ENCODE measurements around the gene CDC27. TPM values are rescaled to one million over a fixed set of nuclear protein-coding genes. Genes with fewer than 3 reads are reported as not detected.
"Not testable (repeated sequence)": the region's sequence is repeated elsewhere in the genome, so short reads cannot be mapped to it uniquely, and the experiment has no call there.

The CDC27 gene
- total RNA-seq, 1 experiment from 2014 or later = 191 TPM

DNA sequence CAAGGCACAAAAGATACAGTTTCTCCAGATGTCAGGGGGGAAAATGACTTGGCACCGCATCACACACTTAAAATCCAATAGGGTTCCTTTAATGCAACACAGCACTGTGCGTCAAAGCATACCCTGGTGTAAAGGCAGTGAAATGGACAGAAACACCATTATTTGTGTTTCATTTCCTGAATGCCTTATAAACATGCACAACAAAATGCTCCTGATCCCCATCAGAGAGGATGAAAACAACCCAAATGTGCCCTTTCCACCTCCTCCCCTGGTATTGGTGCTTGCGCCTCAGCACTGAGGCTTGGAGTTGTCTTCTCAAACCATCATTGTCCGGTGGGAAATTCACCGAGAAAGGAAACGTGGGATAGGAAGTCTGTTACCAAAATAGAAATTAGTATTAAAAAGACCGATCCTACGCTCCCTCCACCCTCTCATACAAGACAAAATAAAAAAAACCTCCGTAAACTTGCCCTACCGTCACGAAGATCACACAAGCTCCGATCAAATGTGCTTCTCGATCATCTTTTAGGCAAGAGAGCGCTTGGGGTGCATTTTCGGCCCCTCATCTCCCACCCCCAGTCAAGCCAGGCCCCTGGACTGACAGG, 722 bp downstream of the CDC27 start:
- no peak for ATAC-seq
- Histone ChIP-seq H3K79me2 (ENCODE audit: insufficient read depth, low read length) (peaks cover 58% of the 10 kb centered on the region), H3K4me1 (ENCODE audit: control insufficient read depth in 1 of 2, insufficient read depth in 2 of 2, low read length in 2 of 2) (peaks cover 10 to 15% of the 10 kb centered on the region in 2 experiments; a peak in 3 of 4 replicates), H3K4me3 (replicated peaks in 1 of 2; ENCODE audit: low read depth in 1 of 2, low read length in 2 of 2) (peak overlapping the region; percentile 88 to 94), H3K9me3 (ENCODE audit: control insufficient read depth in 1 of 2, insufficient read depth in 1 of 2, low read depth in 1 of 2, low read length in 2 of 2) (no peaks in the 10 kb centered on the region), H3K4me2 (ENCODE audit: low read length) (peak overlapping the region; percentile 84), H2AFZ (ENCODE audit: low read depth, low read length, poor library complexity, severe bottlenecking) (no peak overlapping the region), H3K27me3 (ENCODE audit: insufficient read depth, low read length) (no peaks in the 10 kb centered on the region), H3K9ac (ENCODE audit: low read length) (peak overlapping the region; percentile 85), H4K20me1 (ENCODE audit: insufficient read depth) (peaks cover 18% of the 10 kb centered on the region; the same call in 1 of the 2 replicates), H3K27ac (ENCODE audit: low read depth, low read length) (peak overlapping the region; percentile 89), H3K9me2 (ENCODE audit: insufficient read depth) (no peaks in the 10 kb centered on the region), H3K36me3 (ENCODE audit: control insufficient read depth in 1 of 2, insufficient read depth in 2 of 2, low read length in 2 of 2) (no peaks in the 10 kb centered on the region)
- no peak for DNase-seq (ENCODE audit: low read depth, low spot score)
- ChIA-PET RAD21 (ENCODE audit: low non-redundant PET in 1 of 2, low total read pairs in 2 of 2, uncharacterized antibody in 2 of 2, unreplicated experiment in 2 of 2) (no interaction called here), POLR2A (interaction anchor here (0.9 kb wide), 1 partner anchor 17 kb away, joined by 3 read pairs; no protein-coding TSS in a partner anchor), CTCF (interaction anchor here (0.7 kb wide), 1 partner anchor 426 kb away, joined by 3 read pairs; no protein-coding TSS in a partner anchor)
- no peak for TF ChIP-seq CEBPB (IDR thresholded peaks at IDR 0.05; ENCODE audit: low read depth)
- TF ChIP-seq, protein P1, sequence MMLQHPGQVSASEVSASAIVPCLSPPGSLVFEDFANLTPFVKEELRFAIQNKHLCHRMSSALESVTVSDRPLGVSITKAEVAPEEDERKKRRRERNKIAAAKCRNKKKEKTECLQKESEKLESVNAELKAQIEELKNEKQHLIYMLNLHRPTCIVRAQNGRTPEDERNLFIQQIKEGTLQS (IDR thresholded peaks at IDR 0.05) = no peak
- no peak for TF ChIP-seq ELF1 (IDR thresholded peaks at IDR 0.05; ENCODE audit: borderline replicate concordance, low read depth)
- TF ChIP-seq TCF7L2 (IDR thresholded peaks at IDR 0.05; ENCODE audit: borderline replicate concordance, extremely low read depth, insufficient read depth, insufficient read length) = no peak
- no peak for TF ChIP-seq EGR1 (IDR thresholded peaks at IDR 0.05; ENCODE audit: low read depth)
- TF ChIP-seq RAD21 (IDR thresholded peaks at IDR 0.05; ENCODE audit: low read depth) = no peak
- TF ChIP-seq EZH2 (IDR thresholded peaks at IDR 0.05) = no peak
- no peak for TF ChIP-seq SP1 (IDR thresholded peaks at IDR 0.05; ENCODE audit: low read depth)
- BruUV-seq (replicated peaks) = TSS peak; percentile 65
- intact Hi-C loops (cut with micrococcal nuclease) = no loop called here

DNA sequence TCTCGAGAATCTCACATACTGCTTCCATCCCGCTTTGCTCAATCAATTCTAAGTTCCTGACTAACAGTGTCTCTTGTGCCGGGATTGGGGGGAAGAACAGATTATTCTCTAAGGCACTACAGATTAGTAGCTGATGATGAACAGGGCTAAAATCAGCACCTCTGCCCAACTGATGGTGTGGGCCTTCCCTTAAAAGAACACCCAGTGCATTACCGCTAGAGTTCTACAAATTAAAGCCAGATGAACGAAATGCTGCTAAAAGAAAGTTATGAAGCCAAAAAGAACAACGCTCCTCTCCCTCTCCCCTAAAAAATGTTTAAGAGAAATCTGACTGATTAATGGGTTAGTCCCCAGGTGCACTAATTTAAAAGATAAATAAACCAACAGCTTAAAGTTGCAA, 4.4 kb downstream of the CDC27 start:
- no peak overlapping the region for H3K4me3 ChIP-seq (replicated peaks in 1 of 2; ENCODE audit: low read depth in 1 of 2, low read length in 2 of 2)
- peaks cover 5 to 10% of the 10 kb centered on the region in 2 experiments; a peak in 3 of 4 replicates for H3K4me1 ChIP-seq (ENCODE audit: control insufficient read depth in 1 of 2, insufficient read depth in 2 of 2, low read length in 2 of 2)
- peaks cover 21% of the 10 kb centered on the region; the same call in 1 of the 2 replicates for H4K20me1 ChIP-seq (ENCODE audit: insufficient read depth)
- H3K4me2 ChIP-seq (ENCODE audit: low read length) = no peak overlapping the region
- POLR2A ChIA-PET = interaction anchor here (0.6 kb wide), 1 partner anchor 10 kb away, joined by 6 read pairs; no protein-coding TSS in a partner anchor
- H3K36me3 ChIP-seq (ENCODE audit: control insufficient read depth in 1 of 2, insufficient read depth in 2 of 2, low read length in 2 of 2) = peaks cover 4 to 7% of the 10 kb centered on the region in 2 experiments; a peak in 3 of 4 replicates
- H3K9ac ChIP-seq (ENCODE audit: low read length) = no peak overlapping the region
- no peaks in the 10 kb centered on the region for H3K9me2 ChIP-seq (ENCODE audit: insufficient read depth)
- no peaks in the 10 kb centered on the region for H3K9me3 ChIP-seq (ENCODE audit: control insufficient read depth in 1 of 2, insufficient read depth in 1 of 2, low read depth in 1 of 2, low read length in 2 of 2)
- RAD21 ChIA-PET (ENCODE audit: low non-redundant PET in 1 of 2, low total read pairs in 2 of 2, uncharacterized antibody in 2 of 2, unreplicated experiment in 2 of 2) = no interaction called here
- TF ChIP-seq ZFX (IDR thresholded peaks at IDR 0.05) = no peak
- DNase-seq (ENCODE audit: low read depth, low spot score) = no peak
- no peaks in the 10 kb centered on the region for H3K27me3 ChIP-seq (ENCODE audit: insufficient read depth, low read length)
- no peak for ATAC-seq
- intact Hi-C loops (cut with micrococcal nuclease) = no loop called here
- peaks cover 94% of the 10 kb centered on the region for H3K79me2 ChIP-seq (ENCODE audit: insufficient read depth, low read length)
- no peak overlapping the region for H3K27ac ChIP-seq (ENCODE audit: low read depth, low read length)
- BruUV-seq (replicated peaks) = no TSS peak
- no peak overlapping the region for H2AFZ ChIP-seq (ENCODE audit: low read depth, low read length, poor library complexity, severe bottlenecking)
- CTCF ChIA-PET = no interaction called here

DNA sequence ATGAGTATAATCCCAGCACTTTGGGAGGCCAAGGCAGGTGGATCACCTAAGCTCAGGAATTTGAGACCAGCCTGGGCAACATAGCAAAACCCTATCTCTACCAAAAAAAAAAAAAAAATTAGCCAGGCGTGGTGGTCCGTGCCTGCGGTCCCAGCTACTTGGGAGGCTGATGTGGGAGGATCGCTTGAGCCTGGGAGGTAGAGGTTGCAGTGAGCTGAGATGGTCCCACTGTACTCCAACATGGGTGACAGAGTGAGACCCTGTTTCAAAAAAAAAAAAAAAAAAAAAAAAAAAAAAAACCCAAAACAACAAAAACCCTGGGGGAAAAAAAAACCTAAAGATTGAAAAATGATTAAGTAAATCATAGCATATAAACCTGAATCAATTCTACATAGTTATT, 8.1 kb downstream of the CDC27 start:
- H3K9ac ChIP-seq (ENCODE audit: low read length); H2AFZ ChIP-seq (ENCODE audit: low read depth, low read length, poor library complexity, severe bottlenecking); intact Hi-C loops (cut with micrococcal nuclease); RAD21 ChIA-PET (ENCODE audit: low non-redundant PET in 1 of 2, low total read pairs in 2 of 2, uncharacterized antibody in 2 of 2, unreplicated experiment in 2 of 2); H3K9me3 ChIP-seq (ENCODE audit: control insufficient read depth in 1 of 2, insufficient read depth in 1 of 2, low read depth in 1 of 2, low read length in 2 of 2); H3K27me3 ChIP-seq (ENCODE audit: insufficient read depth, low read length); BruUV-seq (replicated peaks); H3K4me3 ChIP-seq (replicated peaks in 1 of 2; ENCODE audit: low read depth in 1 of 2, low read length in 2 of 2); POLR2A ChIA-PET; H3K4me2 ChIP-seq (ENCODE audit: low read length); H3K9me2 ChIP-seq (ENCODE audit: insufficient read depth); ATAC-seq; DNase-seq (ENCODE audit: low read depth, low spot score); H3K27ac ChIP-seq (ENCODE audit: low read depth, low read length); H3K4me1 ChIP-seq (ENCODE audit: control insufficient read depth in 1 of 2, insufficient read depth in 2 of 2, low read length in 2 of 2); CTCF ChIA-PET: not testable (repeated sequence)
- peaks cover 23% of the 10 kb centered on the region; the same call in 1 of the 2 replicates for H4K20me1 ChIP-seq (ENCODE audit: insufficient read depth)
- H3K79me2 ChIP-seq (ENCODE audit: insufficient read depth, low read length) = peaks cover 100% of the 10 kb centered on the region
- peaks cover 4 to 23% of the 10 kb centered on the region in 2 experiments; a peak in 3 of 4 replicates for H3K36me3 ChIP-seq (ENCODE audit: control insufficient read depth in 1 of 2, insufficient read depth in 2 of 2, low read length in 2 of 2)

All from HCT116 (cell line).